Adrenal gland (tissue), 12 donors: ENCODE results near the gene MINDY4. TPM values are rescaled to one million over a fixed set of nuclear protein-coding genes. Genes with fewer than 3 reads are reported as not detected.

Source experiments
- DNase-seq, 7 donors: peaks; one replicate each; pipeline ENCODE4 v3.0.0-alpha.2; 2019 to 2020
- H3K27ac ChIP-seq, 5 donors: fragments of 200-600 bp; sonication (generic) in 4 of 5; 1 replicate in 3 of 5; 2 replicates in 2 of 5; pipeline versions ENCODE4 v1.5.1 to v1.8.0; 2016 to 2020; ENCODE audit warnings: mild to moderate bottlenecking in 1 of 5
- H3K27me3 ChIP-seq: fragments of 200-600 bp; 2 replicates; pipeline ENCODE4 v1.8.0; 2021
- H3K36me3 ChIP-seq, 2 donors: fragments of 200-600 bp; replicated peaks in 1 of 2; 1 replicate in 1 of 2; 2 replicates in 1 of 2; pipeline versions ENCODE4 v1.5.1 to v1.8.0; 2018 to 2022
- H3K4me1 ChIP-seq, 2 donors: fragments of 200-600 bp; replicated peaks in 1 of 2; 1 replicate in 1 of 2; 2 replicates in 1 of 2; pipeline versions ENCODE4 v1.5.1 to v1.8.0; 2018 to 2021
- H3K4me3 ChIP-seq, 4 donors: fragments of 200-600 bp; sonication (generic) in 3 of 4; one replicate each; pipeline ENCODE4 v1.5.1; 2016 to 2018
- H3K9me3 ChIP-seq, 3 donors: fragments of 200-600 bp; sonication (generic) in 1 of 3; replicated peaks in 1 of 3; 1 replicate in 2 of 3; 2 replicates in 1 of 3; pipeline versions ENCODE4 v1.5.1 to v1.8.0; 2016 to 2021
- POLR2A ChIP-seq, 2 donors: fragments of 450-650 bp; IDR thresholded peaks; one replicate each; pipeline ENCODE4 v1.6.1; 2017; ENCODE audit warnings: antibody characterized with exemption in 2 of 2, mild to moderate bottlenecking in 2 of 2, moderate library complexity in 1 of 2
- WGBS, 4 donors: extraction: QIAGEN DNeasy Blood & Tissue Kit in 2 of 4; methylation state at CpG; one replicate each; pipeline versions ENCODE4 v1.1.5 to v1.1.7; 2013 to 2017; 5-methylcytosine and 5-hydroxymethylcytosine counted together
- intact Hi-C, 2 donors: fragments of 100-400 bp; cut with DNase I; formaldehyde crosslinking; loops; one replicate each; pipeline versions ENCODE4 v1.14.1 to v1.15.0; 2022 to 2023
- polyA plus RNA-seq, 3 donors: library from polyadenylated mRNA; stranded (reverse); fragments of 200-250 nt in 2 of 3; fragments of 350-450 nt in 1 of 3; fragmentation: Illumina TruSeq in 1 of 3; extraction: RNeasy Lipid Tissue Mini Kit (QIAGEN cat#74804) in 1 of 3; gene quantifications; one replicate each; pipeline ENCODE4 v1.2.3, GENCODE V29; 2013 to 2014
- total RNA-seq, 9 donors: library from RNA; depleted of rRNA in 4 of 9; stranded (reverse); fragments of >200 nt in 4 of 9; fragments of 120-200 nt in 1 of 9; fragmentation: NEBNext Ultra II Directional in 1 of 9; extraction: Animal tissue kit (Norgen Biotek cat#: 25700) in 1 of 9; gene quantifications; one replicate each; pipeline versions ENCODE4 v1.1.0 to v1.2.4, GENCODE V29; 2013 to 2023
- TF ChIP-seq, protein P1 (sequence below), 6 experiments: fragments of 450-650 bp in 4 of 6; fragments of 200-600 bp in 2 of 6; sonication (generic) in 1 of 6; IDR thresholded peaks; 1 replicate in 5 of 6; 2 replicates in 1 of 6; pipeline versions ENCODE4 v1.5.1 to v1.8.0; 2016 to 2021; ENCODE audit warnings: antibody characterized with exemption in 6 of 6, mild to moderate bottlenecking in 2 of 6, moderate library complexity in 1 of 6
- donor health status: healthy with polysubstance abuse.
- donor health status: Bipolar disorder and iron deficiency.
- donor health status: DM: yes; HTN: yes; CAD: no.
- donor health status: DM: no; HTN: no; CAD: no.
- donor health status: DM: no; HTN: no; CAD: no.
- donor health status: DM: yes; HTN: yes; CAD: no.

MINDY4 gene
- total and polyA plus RNA-seq, 12 donors = 4.8 to 19.9 (median 7.3) TPM

DNA sequence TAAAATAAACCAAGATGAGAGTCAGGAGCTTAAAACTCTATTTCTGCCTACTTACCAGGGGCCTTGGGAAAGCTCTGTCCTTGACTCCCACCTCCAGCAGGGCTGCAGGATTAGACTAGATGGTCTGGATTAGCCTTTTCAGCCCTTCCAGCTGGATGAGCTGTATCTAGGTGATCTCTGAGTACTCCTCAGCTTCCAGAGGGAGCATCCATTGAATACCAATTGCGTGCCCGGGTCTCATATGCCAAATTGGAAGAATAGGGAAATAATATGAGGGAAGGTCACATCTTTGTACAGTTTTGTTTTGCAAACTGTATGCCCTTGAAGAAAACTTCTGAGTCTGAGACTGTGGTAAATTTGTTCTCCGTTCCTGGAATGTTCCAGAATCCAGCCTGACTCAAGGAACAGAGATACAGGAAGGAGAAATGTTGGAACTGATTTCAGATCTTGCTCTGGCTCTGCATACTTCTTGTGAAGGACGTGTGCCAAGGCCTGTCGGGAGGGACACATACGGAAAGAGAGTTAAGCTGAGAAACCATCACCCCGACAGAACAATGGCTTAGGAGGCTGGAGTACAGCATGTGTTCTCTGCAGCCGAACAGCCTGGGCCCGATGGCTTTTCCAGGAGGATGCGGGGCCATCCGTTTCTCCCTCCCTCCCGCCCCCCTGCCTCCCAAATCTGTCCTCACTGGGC lies 44.9 kb downstream of the MINDY4 start:
- Histone ChIP-seq H3K27ac (peak overlapping the region in 3 of 5 donors; percentile 26 to 77 (median 69)), H3K4me1 (peaks cover 4 to 26% of the 10 kb centered on the region in 2 donors), H3K4me3 (no peak overlapping the region), H3K36me3 (no peaks in the 10 kb centered on the region), H3K27me3 (no peaks in the 10 kb centered on the region), H3K9me3 (peaks cover 0 to 5% (median 0%) of the 10 kb centered on the region in 3 donors)
- no peak for TF ChIP-seq POLR2A (IDR thresholded peaks at IDR 0.05)
- TF ChIP-seq, protein P1, sequence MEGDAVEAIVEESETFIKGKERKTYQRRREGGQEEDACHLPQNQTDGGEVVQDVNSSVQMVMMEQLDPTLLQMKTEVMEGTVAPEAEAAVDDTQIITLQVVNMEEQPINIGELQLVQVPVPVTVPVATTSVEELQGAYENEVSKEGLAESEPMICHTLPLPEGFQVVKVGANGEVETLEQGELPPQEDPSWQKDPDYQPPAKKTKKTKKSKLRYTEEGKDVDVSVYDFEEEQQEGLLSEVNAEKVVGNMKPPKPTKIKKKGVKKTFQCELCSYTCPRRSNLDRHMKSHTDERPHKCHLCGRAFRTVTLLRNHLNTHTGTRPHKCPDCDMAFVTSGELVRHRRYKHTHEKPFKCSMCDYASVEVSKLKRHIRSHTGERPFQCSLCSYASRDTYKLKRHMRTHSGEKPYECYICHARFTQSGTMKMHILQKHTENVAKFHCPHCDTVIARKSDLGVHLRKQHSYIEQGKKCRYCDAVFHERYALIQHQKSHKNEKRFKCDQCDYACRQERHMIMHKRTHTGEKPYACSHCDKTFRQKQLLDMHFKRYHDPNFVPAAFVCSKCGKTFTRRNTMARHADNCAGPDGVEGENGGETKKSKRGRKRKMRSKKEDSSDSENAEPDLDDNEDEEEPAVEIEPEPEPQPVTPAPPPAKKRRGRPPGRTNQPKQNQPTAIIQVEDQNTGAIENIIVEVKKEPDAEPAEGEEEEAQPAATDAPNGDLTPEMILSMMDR (IDR thresholded peaks at IDR 0.05) = no peak
- intact Hi-C loops = no loop called here
- WGBS, 4 donors = 67 to 81% (median 71%) methylated on average over 11 to 12 of the region's 12 CpGs
- peak in 5 of 7 donors; percentile 13 to 66 (median 33) for DNase-seq

DNA sequence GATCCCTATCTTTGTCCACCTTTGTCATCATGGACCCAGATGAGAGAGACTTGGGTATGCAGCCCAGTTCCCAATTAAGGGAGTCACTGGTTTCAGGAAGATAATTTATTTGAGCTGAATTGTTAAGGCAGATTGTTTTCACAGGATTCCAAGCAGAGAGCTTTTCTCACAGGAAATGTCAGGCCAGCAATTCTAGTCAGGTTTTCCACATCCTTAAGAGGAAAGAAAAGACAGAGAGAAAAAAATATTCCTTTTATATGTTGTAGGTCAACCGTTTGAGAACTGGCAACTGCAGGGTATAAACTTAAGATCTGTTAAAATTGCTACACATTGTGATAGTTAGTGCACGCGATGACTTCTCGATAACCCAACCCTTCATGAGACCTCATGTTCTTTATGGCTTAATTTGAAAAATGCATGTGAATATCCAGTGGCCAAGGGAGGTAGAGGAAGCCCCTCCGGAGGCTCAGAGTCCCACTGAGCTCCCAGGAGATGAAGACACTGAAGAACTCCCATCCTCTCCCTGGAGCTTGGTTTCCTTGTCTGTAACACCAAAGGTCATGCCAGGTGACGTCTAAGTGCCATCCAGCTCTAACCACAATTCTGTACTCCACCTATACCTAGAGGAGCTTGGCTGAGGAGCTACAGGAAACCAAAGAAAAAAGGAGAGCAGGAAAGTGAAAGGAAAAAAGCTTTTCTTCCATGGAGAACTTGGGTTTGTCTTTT lies 45.6 kb downstream of the MINDY4 start:
- no peak overlapping the region for H3K4me3 ChIP-seq
- intact Hi-C loops = no loop called here
- H3K4me1 ChIP-seq = peaks cover 4 to 32% of the 10 kb centered on the region in 2 donors
- peak in 1 of 7 donors; percentile 7 for DNase-seq
- no peak for TF ChIP-seq POLR2A (IDR thresholded peaks at IDR 0.05)
- TF ChIP-seq, protein P1 (IDR thresholded peaks at IDR 0.05) = no peak
- H3K27ac ChIP-seq = peak overlapping the region in 2 of 5 donors; percentile 69 to 77
- 77 to 85% (median 82%) methylated on average over 6 of the region's 6 CpGs for WGBS, 4 donors
- peaks cover 0 to 5% (median 0%) of the 10 kb centered on the region in 3 donors for H3K9me3 ChIP-seq
- no peaks in the 10 kb centered on the region for H3K27me3 ChIP-seq
- H3K36me3 ChIP-seq = no peaks in the 10 kb centered on the region

DNA sequence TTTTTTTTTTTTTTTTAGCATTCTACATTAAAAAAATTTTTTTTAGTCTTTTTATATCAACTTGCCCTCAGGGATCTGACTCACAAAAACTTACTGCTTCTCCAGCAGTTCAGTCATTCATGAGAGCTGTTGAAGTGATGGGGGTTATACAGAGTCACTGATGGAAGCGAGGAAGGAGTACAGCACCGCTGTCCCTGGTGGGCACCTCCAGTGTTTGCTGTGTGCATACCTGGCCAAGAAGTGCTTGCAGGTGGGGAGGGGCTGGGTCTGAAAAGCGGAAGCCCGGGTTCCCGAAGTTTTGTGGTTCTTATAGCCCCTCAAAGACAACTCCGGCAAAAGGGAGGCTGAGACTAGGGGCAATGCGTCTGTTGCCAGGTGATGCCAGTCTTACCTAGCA lies 46.2 kb downstream of the MINDY4 start:
- peak in 1 of 7 donors; percentile 9 for DNase-seq
- H3K9me3 ChIP-seq = peaks cover 0 to 5% (median 0%) of the 10 kb centered on the region in 3 donors
- no peaks in the 10 kb centered on the region for H3K36me3 ChIP-seq
- peaks cover 4 to 32% of the 10 kb centered on the region in 2 donors for H3K4me1 ChIP-seq
- no peak overlapping the region for H3K4me3 ChIP-seq
- H3K27me3 ChIP-seq = no peaks in the 10 kb centered on the region
- intact Hi-C loops = no loop called here
- WGBS, 4 donors = 92 to 97% (median 95%) methylated on average over 7 of the region's 7 CpGs
- TF ChIP-seq, protein P1 (IDR thresholded peaks at IDR 0.05) = no peak
- peak overlapping the region in 2 of 5 donors; percentile 41 to 69 for H3K27ac ChIP-seq
